K562 (cell line): ENCODE measurements around the gene MICALL2. TPM values are rescaled to one million over a fixed set of nuclear protein-coding genes. Genes with fewer than 3 reads are reported as not detected.
A peak's percentile ranks its signal among the peaks of the same experiment; 100 is the strongest.

Source experiments
- CBFA2T2 ChIP-seq: fragments of 450-650 bp; conservative IDR thresholded peaks from 2 replicates; pipeline ENCODE4 v1.6.1; 2017; ENCODE audit warnings: mild to moderate bottlenecking
- DIDO1 ChIP-seq: fragments of 450-650 bp; IDR thresholded peaks from 2 replicates; pipeline ENCODE4 v1.6.1; 2016; ENCODE audit warnings: low read depth, missing biosample characterization, missing genetic modification characterization
- ETS2 ChIP-seq: IDR thresholded peaks from 2 replicates; pipeline ENCODE4 v1.6.1; 2016; ENCODE audit warnings: borderline replicate concordance, missing genetic modification characterization, mild to moderate bottlenecking, moderate library complexity, missing compliant biosample characterization; ENCODE audit not compliant: poor library complexity, severe bottlenecking
- FOS ChIP-seq: IDR thresholded peaks from 3 replicates; pipeline ENCODE4 v1.6.1; 2011; ENCODE audit not compliant: insufficient read length; ENCODE audit errors: extremely low read depth
- FOXK1 ChIP-seq: sonication (generic); formaldehyde crosslinking; IDR thresholded peaks from 2 replicates; pipeline ENCODE4 v1.8.0; 2022; ENCODE audit warnings: missing genetic modification reagents, mild to moderate bottlenecking, borderline replicate concordance
- NEUROD1 ChIP-seq: fragments of 150-350 bp; IDR thresholded peaks from 2 replicates; pipeline ENCODE4 v1.6.1; 2014; ENCODE audit warnings: borderline replicate concordance, low read length, low read depth; ENCODE audit not compliant: partially characterized antibody
- NFE2 ChIP-seq: IDR thresholded peaks from 2 replicates; pipeline ENCODE4 v1.6.1; 2014; ENCODE audit warnings: antibody characterized with exemption, low read depth
- NFIC ChIP-seq: fragments of 450-650 bp; IDR thresholded peaks from 2 replicates; pipeline ENCODE4 v1.6.1; 2017; ENCODE audit warnings: mild to moderate bottlenecking, inconsistent platforms
- NR1H2 ChIP-seq: sonication (generic); formaldehyde crosslinking; IDR thresholded peaks from 2 replicates; pipeline ENCODE4 v1.4.0; 2020; ENCODE audit warnings: mild to moderate bottlenecking, missing genetic modification reagents
- PRPF4 ChIP-seq: fragments of 200-400 bp; formaldehyde crosslinking; IDR thresholded peaks from one replicate; pipeline ENCODE4 v1.6.1; 2017; ENCODE audit warnings: low read length, low read depth, mild to moderate bottlenecking; ENCODE audit not compliant: insufficient read depth, poor library complexity, severe bottlenecking
- SFPQ ChIP-seq: fragments of 200-400 bp; formaldehyde crosslinking; IDR thresholded peaks from 2 replicates; pipeline ENCODE4 v1.6.1; 2017; ENCODE audit warnings: mild to moderate bottlenecking, low read depth, low read length, moderate library complexity
- TFAP4 ChIP-seq: sonication (generic); formaldehyde crosslinking; IDR thresholded peaks from 2 replicates; pipeline ENCODE4 v1.8.0; 2022; ENCODE audit warnings: missing genetic modification reagents, mild to moderate bottlenecking, moderate library complexity, borderline replicate concordance
- ZC3H11A ChIP-seq: IDR thresholded peaks from 2 replicates; pipeline ENCODE4 v1.6.1; 2012; ENCODE audit warnings: low read depth, low read length, improper control_type of control experiment
- polyA plus RNA-seq, 8 experiments: library from polyadenylated mRNA; depleted of rRNA in 4 of 8; stranded (reverse) in 5 of 8; unstranded in 3 of 8; fragments of >200 nt; fragmentation: Nextera tagmentation in 2 of 8; fragmentation: Illumina TruSeq in 1 of 8; extraction: Ambion mirVana in 2 of 8; extraction: Trizol in 1 of 8; gene quantifications; 2 replicates each; pipeline versions ENCODE4 v1.2.1 to v1.2.3, GENCODE V29; 2011 to 2014; ENCODE audit warnings: inconsistent platforms in 1 of 8, missing spikeins in 1 of 8
- total RNA-seq, 7 experiments: library from RNA; depleted of rRNA in 6 of 7; stranded (reverse); fragments of >200 nt in 6 of 7; fragmentation: Illumina TruSeq in 2 of 7; extraction: Trizol in 2 of 7; gene quantifications; 2 replicates each; pipeline versions ENCODE4 v1.2.1 to v1.2.3, GENCODE V29; 2011 to 2021; ENCODE audit warnings: low replicate concordance in 1 of 7
- TF ChIP-seq, protein P1 (sequence below), 2 experiments: fragments of 450-650 bp; formaldehyde crosslinking in 1 of 2; IDR thresholded peaks; 2 replicates each; pipeline versions ENCODE4 v1.4.0 to v1.6.1; 2014 to 2020; ENCODE audit warnings: mild to moderate bottlenecking in 2 of 2, borderline replicate concordance in 1 of 2, low read depth in 1 of 2

Gene MICALL2
- total and polyA plus RNA-seq, 9 of the 15 experiments (the other 6 are each of a cell fraction or from before 2014, with no cell fraction given), result 1.8 to 103 (median 17.0) TPM

- TF ChIP-seq SFPQ (no peak), PRPF4 (no peak), FOXK1 (CRISPR knock-in tag) (0 out of 2 replicates have a peak, but pooled peaks have one; percentile 29), ZC3H11A (no peak), CBFA2T2 (peak; percentile 68), FOS (peak; percentile 62), TFAP4 (peak; percentile 73), NR1H2 (no peak), DIDO1 (tag) (peak; percentile 49; the same call in 1 of the 2 replicates), NEUROD1 (no peak), NFIC (peak; percentile 36; the same call in 1 of the 2 replicates), ETS2 (tag) (no peak), NFE2 (no peak)
- TF ChIP-seq, protein P1, sequence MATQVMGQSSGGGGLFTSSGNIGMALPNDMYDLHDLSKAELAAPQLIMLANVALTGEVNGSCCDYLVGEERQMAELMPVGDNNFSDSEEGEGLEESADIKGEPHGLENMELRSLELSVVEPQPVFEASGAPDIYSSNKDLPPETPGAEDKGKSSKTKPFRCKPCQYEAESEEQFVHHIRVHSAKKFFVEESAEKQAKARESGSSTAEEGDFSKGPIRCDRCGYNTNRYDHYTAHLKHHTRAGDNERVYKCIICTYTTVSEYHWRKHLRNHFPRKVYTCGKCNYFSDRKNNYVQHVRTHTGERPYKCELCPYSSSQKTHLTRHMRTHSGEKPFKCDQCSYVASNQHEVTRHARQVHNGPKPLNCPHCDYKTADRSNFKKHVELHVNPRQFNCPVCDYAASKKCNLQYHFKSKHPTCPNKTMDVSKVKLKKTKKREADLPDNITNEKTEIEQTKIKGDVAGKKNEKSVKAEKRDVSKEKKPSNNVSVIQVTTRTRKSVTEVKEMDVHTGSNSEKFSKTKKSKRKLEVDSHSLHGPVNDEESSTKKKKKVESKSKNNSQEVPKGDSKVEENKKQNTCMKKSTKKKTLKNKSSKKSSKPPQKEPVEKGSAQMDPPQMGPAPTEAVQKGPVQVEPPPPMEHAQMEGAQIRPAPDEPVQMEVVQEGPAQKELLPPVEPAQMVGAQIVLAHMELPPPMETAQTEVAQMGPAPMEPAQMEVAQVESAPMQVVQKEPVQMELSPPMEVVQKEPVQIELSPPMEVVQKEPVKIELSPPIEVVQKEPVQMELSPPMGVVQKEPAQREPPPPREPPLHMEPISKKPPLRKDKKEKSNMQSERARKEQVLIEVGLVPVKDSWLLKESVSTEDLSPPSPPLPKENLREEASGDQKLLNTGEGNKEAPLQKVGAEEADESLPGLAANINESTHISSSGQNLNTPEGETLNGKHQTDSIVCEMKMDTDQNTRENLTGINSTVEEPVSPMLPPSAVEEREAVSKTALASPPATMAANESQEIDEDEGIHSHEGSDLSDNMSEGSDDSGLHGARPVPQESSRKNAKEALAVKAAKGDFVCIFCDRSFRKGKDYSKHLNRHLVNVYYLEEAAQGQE (IDR thresholded peaks at IDR 0.05; ENCODE audit: borderline replicate concordance), result peak; percentile 60
- TF ChIP-seq, protein P1 (CRISPR knock-in tag; IDR thresholded peaks at IDR 0.05; ENCODE audit: low read depth), result no peak
These were observed 33.8 kb downstream of the MICALL2 start (continued) for GRCh38 chr7:1425292-1426136.
